GM15510 (cell line): Measurements from ENCODE around the gene PARD3.

Experiments used
- POLR2A ChIP-seq: IDR thresholded peaks from 3 replicates; pipeline ENCODE4 v1.6.1; 2011; ENCODE audit warnings: borderline replicate concordance; ENCODE audit not compliant: insufficient read length; ENCODE audit errors: extremely low read depth

Gene PARD3

DNA sequence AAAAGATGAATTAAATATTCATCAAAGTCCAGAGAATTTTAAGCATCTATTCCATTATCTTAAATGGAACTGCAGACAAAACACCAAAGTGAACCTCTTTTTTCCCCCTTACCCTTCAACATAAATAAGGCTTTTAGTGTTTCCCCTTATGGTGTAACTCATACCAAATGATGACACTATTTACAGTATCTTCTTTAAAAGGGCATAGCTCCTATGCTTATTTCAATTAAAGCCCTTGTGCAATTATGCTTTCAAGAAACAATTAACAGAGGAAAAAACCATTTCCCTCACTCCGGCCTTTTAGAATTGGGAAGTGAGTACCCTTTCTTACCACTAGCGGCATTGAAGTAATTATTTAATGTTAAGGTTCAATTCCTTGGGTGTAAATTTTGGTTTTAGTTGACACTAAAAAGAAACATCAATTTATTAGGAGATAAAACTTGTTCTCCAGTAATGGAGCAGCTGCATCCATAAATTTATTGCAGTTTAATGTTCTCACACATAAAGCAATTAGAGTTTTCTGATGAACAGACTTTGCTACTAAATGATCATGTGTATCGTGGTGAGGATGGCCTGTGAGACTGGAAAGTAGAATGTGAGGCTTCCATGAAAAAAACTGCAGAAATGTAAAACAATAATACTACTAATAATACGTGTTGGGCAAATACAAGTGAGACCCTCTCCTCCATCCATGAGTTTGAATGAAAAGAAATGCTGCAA is 661.3 kb downstream of the PARD3 start:
- no peak for TF ChIP-seq POLR2A

DNA sequence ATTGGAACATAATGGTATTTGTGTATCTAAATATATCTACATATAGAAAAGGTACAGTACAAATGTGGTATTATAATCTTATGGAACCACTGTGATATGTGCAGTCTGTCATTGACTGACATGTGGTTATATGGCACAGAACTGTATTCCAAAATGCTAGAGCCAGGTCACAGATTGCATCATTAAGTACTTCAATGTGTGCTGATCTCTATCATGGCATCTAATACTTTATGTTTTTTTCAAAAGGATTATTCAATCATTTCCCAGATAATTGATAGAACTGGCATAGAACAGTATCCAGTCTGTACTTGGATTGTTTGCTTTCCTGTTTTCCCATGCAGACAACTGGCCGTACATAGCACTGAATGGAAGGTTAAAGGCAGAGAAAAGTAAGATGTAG is 662.7 kb downstream of the PARD3 start:
- no peak for TF ChIP-seq POLR2A

DNA sequence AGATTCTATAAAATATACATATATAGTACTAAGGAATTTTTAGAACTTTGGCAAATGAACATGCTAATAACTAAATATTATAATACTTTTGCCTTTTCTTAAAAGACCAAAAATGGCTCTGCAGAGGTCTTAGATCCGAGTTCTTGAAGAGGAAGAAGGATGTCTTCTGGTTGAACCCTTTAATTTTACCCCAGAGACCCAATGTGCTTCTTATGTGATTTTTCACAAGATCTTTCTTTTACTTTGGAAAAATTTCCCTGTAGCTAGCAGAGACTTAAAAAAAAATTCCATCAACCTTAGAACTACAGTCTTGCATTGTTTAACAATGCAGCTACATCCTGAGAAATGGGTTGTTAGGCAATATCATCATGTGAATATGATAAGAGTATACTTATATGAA is 663.2 kb downstream of the PARD3 start:
- no peak for TF ChIP-seq POLR2A

DNA sequence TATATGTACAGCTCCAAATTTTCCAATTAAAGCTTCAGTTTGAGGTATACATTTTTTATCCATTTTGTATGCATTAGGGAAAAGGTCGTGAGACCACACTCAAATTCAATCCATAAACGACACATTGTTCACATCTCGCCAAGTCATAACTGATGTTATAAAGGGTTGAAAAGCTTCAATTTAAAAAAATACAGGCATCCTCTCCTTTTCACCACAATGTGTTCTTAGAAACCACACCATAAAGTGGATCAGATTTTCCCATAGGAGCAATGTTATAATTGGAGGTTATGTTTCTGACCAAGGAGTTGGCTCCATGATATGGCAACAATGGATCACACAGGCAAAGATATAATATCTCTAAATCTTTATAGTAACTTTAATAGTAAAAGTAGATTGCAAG is 663.6 kb downstream of the PARD3 start:
- TF ChIP-seq POLR2A, result no peak

DNA sequence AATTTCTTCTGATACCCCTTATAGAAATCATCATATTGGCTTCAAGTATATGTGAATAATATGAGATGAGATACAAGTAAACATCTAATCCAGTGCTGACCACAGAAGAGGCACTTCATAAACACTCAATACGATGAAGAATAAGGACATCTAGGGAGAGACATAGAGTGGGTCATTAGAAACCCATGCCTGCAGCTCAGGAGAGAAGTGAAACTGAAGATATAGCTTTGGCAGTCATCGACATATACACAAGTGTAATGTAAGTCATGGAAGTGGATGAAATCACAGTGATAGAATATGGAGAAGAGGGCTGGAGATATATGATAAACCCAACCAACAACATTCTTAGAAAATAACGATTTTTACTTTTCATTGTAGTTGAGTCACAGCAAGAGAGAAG is 665.0 kb downstream of the PARD3 start:
- TF ChIP-seq POLR2A, result no peak

DNA sequence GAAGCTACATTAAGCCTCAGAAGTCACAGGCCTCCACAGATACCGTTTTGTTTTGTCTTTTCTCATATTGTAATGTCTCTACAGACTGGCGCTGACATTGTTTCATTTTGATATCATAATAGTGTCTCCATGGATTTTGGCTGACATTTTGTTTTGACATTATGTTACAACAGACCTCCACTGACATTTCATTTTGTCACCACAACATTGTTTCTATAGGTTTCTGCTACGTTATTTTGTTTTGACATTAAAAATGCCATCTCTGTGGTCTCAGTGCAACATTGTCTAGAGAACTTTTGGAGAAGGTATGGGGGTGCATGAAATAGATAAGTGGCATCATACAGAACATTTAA is 666.8 kb downstream of the PARD3 start:
- TF ChIP-seq POLR2A, result no peak

DNA sequence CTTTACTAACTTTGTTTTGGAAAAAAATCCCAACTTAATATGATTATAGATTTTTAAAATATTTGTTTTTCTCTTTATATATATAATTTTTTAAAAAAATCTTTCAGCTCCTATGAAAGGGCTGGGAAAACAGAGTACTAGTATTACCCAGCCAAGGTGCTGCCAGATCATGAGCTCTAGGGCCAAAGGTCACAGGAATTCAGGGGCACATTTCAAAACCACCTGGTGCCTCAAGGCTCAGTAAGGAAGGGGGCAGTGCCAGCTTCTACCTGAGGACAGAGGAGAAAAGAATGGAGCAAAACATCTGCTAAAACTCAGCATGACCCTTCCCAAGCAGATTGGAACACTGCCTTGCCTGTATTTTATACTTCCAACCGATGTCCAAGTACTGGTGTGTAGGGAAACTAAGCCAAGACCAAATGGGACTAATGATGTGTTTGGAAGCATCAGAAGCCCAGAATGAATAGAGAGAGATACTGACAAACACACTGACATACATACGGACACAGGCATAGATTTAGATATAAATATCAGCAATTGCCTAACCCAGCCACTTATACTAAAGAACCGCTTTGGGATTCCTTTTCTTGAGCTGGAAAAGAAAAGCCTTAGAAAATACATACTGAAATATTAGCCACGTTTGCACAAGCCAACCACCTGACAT is 667.3 kb downstream of the PARD3 start:
- no peak for TF ChIP-seq POLR2A

DNA sequence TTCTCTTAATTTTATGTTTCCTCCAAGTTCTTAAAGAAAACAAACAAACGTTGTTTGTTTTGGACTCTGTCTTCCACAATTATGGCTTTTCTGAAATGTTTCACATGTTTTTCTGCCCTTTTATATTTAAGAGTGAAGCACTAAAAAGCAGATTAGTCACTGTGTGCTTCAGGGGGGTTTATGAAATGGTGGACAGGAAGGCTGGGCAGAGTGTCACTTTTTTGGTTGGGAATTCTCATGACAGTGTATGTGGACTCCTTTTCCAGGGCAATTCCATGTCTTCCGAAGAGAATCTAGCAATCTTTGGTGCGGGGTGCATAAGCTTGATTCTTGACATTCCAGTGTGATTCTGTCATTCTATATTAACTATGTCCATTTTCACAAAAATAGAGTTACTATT is 669.4 kb downstream of the PARD3 start:
- TF ChIP-seq POLR2A, result no peak

DNA sequence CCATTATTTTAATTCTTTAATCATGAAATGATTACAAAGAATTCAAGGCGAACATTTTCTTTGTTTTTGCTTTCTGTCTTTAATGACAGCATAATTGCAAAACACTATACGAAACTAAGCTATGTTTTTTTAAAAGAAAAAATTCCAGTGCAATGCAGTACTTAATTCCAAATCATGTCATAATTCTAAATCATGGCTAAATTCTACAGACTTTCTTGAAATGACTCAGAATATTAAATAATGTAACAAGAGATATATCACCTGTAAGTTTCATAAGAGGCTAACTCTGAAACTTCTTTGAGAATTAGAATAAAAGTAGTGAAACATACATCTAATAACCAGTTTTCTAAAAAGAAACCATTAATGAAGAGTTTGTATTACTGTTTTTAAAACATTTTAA is 671.6 kb downstream of the PARD3 start:
- no peak for TF ChIP-seq POLR2A

DNA sequence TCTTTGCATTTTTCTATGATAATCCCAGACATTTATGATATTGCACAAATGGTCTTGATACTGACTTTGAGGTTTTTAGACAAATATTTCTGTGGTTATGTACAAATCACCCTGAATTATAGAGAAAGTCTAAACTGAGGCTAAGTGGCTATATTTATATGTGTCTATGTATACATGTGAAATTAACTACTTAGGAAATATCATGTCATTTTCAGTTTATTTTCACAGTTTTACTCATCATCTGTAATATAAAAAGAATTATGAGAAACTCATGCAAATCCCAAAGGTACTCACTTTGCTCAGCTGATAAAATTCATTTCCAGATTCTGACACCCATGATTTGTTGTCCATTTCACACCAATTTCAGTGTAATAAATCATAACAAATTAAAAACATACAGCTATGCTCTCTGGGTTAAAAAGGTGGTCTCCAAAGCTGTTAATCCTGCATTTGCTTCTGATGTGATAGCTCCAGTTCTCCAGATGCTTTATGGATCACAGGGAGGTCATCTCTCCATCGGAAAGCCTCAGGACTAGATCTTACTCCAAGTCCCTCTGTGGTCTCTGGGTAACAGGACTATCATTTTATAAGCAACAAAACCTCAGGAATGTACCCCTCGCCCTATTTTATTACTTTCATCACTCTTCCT is 673.9 kb downstream of the PARD3 start:
- no peak for TF ChIP-seq POLR2A

DNA sequence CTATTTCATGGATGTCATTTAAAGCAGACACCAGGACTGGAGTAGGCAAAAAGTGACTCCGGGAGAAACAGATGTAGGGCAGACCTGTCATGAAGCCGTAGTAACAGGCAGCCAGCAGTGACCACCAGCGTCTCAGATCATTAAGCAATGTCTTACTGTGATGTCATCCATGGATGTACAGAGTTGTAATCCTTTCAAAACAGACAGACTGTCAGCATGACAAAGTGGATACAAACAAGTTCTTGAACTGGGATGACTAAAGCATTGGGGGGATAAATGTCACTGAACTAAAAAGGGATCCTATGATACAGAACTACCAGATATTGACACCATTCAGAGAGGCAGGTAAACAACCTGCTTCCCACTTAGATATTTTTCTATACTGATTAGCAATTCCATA is 675.5 kb downstream of the PARD3 start:
- TF ChIP-seq POLR2A, result no peak

DNA sequence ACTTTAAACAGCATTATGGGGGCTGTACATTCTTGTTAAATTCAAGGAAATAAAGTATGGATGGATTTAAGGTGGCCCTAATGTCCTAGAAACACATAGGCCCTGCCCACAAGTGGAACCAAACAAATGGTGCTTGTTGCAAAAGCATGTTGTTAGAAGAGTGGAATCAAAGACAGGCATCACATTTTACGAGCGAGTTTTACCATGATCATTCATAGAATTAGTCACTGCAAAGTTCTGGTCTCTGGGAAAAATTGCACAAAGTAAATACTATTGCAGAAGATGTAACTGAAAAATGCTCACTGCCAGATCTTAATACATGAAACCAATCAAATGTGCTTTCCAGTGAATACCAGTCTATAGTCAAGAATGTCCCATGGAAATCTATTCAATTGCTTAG is 677.1 kb downstream of the PARD3 start:
- no peak for TF ChIP-seq POLR2A

DNA sequence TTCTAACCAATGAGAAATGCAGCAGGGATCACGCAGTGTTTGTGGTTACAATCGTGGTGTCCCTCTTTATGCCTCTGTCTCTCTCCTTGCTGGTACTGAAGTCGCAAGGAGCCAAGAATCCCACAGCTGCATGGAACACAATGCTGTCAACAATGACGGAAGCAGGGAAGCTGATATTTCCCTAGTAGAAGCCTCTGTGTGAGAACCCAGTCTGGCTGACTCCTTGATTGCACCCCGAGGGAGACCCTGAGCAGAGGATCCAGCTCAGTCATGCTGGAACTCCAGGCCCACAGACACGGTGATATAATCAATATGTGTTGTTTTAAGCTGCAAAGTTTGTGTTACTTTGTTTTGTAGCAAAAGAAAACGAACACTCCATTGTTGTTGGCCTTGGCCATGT is 677.9 kb downstream of the PARD3 start:
- no peak for TF ChIP-seq POLR2A

DNA sequence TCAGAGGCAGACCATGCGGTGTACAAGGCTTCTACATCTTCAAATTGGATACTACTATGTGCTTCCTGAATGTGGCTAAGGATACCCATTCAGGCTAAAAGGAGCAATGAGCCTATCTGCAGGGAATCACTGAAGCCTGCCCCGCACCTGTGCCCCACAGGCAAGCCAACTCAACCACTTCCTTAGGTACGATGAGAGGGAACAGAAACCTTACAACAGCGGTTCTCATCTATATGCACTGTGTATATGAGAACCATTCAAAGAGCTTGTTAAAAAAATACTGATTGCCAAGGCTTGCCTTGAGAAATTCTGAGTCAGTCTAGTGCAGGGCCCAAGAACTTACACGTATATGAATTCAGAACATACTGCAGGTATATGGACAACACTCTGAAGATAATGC is 679.6 kb downstream of the PARD3 start:
- no peak for TF ChIP-seq POLR2A

DNA sequence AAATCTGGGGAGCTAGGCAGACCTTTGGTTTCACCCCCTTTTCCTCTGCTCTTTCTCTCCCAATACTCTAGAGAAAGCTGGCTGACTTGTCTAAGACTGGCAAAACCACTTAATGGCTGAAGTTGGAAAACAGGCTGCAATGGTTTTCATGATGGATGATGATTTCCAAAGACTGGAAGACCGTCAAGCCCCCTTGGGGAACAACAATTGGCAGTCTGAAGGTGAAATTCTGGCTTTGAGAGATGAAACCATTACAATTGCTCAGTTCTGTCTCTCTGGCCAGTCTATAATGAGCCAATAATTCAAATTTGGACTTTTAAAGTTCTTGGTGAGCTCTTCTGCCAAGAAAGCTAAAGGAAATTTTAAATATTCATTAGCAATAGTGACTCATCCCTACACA is 680.5 kb downstream of the PARD3 start:
- TF ChIP-seq POLR2A, result no peak

DNA sequence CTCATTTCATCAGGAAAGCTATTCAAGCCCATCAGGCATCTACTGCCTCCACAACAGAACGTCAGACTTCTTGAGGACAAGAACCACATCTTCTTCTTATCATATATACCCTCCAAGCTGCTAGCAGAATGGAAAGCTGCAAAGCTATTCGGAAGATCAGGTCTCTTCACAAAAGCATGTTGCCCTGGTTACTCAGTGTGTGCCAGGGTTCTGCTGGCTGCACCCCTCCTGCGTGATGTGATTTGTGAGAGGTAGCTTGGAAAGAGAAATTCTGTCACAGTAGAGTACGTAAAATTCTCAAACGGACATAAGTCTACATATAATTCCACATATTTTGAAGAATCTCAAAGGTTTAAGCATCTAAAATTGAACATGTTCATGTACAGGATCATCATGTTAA is 681.7 kb downstream of the PARD3 start:
- TF ChIP-seq POLR2A, result no peak
